H1 (cell line): Measurements from ENCODE around the gene SERPINB2. TPM values are rescaled to one million over a fixed set of nuclear protein-coding genes. Genes with fewer than 3 reads are reported as not detected.

Source experiments
- BRCA1 ChIP-seq: IDR thresholded peaks from 2 replicates; pipeline ENCODE4 v1.6.1; 2012; ENCODE audit warnings: low read depth, low read length, improper control_type of control experiment
- CHD7 ChIP-seq: fragments of 300-600 bp; sonication (generic); IDR thresholded peaks from 2 replicates; pipeline ENCODE4 v1.7.1; 2012; ENCODE audit warnings: low read length, moderate library complexity, mild to moderate bottlenecking, inconsistent platforms; ENCODE audit not compliant: insufficient replicate concordance
- HDAC6 ChIP-seq: IDR thresholded peaks from one replicate; pipeline ENCODE4 v1.7.1; 2012; ENCODE audit warnings: low read depth, mild to moderate bottlenecking, inconsistent platforms, low read length, moderate library complexity
- PHF8 ChIP-seq: fragments of 200-600 bp; sonication (generic); conservative IDR thresholded peaks from 2 replicates; pipeline ENCODE4 v1.7.1; 2012; ENCODE audit warnings: low read depth, mild to moderate bottlenecking, inconsistent platforms, low read length, moderate library complexity
- RNF2 ChIP-seq: fragments of 200-900, 300-1000 bp; sonication (generic); IDR thresholded peaks from 2 replicates; pipeline ENCODE4 v1.7.1; 2016; ENCODE audit warnings: borderline replicate concordance, low read depth, mild to moderate bottlenecking, antibody characterized with exemption, low read length; ENCODE audit not compliant: poor library complexity, severe bottlenecking; ENCODE audit errors: missing control alignments
- polyA plus RNA-seq, 7 experiments: library from polyadenylated mRNA; depleted of rRNA in 3 of 7; stranded (reverse) in 5 of 7; unstranded in 2 of 7; fragments of >200 nt in 5 of 7; fragments of 200-250 nt in 2 of 7; gene quantifications; 1 replicate in 5 of 7; 2 replicates in 1 of 7; 4 replicates in 1 of 7; pipeline versions ENCODE4 v1.2.1 to v1.2.3, GENCODE V29; 2011 to 2013; ENCODE audit warnings: missing spikeins in 2 of 7, mixed read lengths in 2 of 7
- total RNA-seq: library from RNA; stranded (reverse); fragmentation: NEBNext Ultra II Directional; extraction: Animal tissue kit (Norgen Biotek cat#: 25700); gene quantifications from 2 replicates; pipeline ENCODE4 v1.2.1, GENCODE V29; 2021

Gene SERPINB2
- total and polyA plus RNA-seq, 2 of the 8 experiments (the other 6 are each of a cell fraction or from before 2014, with no cell fraction given) = not detected

DNA sequence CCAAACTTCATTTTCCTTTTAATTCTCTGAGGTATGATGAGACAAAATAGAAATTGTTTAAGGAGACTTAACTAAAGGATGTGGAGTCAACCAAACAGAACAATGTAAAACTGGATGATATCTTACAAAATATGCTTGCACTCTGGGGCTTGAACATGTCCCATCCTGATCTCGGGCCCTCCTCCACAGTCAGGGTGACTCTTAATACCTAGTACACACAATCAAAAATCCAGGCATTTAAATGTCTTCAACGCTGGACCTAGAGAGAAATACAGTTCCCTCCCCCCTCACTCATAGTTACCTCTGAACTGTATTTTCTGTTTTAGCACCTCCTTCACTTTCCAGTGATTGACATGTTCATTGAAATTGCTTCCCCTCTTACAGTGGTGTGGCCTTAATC lies 36.9 kb upstream of the SERPINB2 start (continued):
- no peak for TF ChIP-seq CHD7
- no peak for TF ChIP-seq HDAC6
- no peak for TF ChIP-seq PHF8
- no peak for TF ChIP-seq BRCA1
- no peak for TF ChIP-seq RNF2
